ENCODE data around the gene ABCD4. TPM values are rescaled to one million over a fixed set of nuclear protein-coding genes. Genes with fewer than 3 reads are reported as not detected.

ABCD4 gene
- polyA plus RNA-seq, 1 donor (not counting 4 experiments of a cell fraction or from before 2014, with no cell fraction given): 12.9 TPM

- Histone ChIP-seq H4K20me1 (ENCODE audit: control insufficient read depth, extremely low read depth, insufficient read depth, low read length) (no peaks in the 10 kb centered on the region), H3K4me2 (ENCODE audit: control insufficient read depth, extremely low read depth, insufficient read depth, low read depth, low read length) (peak overlapping the region; percentile 16)
These were observed 62.6 kb downstream of the ABCD4 start for GRCh38 chr14:74239848-74240793.

DNA sequence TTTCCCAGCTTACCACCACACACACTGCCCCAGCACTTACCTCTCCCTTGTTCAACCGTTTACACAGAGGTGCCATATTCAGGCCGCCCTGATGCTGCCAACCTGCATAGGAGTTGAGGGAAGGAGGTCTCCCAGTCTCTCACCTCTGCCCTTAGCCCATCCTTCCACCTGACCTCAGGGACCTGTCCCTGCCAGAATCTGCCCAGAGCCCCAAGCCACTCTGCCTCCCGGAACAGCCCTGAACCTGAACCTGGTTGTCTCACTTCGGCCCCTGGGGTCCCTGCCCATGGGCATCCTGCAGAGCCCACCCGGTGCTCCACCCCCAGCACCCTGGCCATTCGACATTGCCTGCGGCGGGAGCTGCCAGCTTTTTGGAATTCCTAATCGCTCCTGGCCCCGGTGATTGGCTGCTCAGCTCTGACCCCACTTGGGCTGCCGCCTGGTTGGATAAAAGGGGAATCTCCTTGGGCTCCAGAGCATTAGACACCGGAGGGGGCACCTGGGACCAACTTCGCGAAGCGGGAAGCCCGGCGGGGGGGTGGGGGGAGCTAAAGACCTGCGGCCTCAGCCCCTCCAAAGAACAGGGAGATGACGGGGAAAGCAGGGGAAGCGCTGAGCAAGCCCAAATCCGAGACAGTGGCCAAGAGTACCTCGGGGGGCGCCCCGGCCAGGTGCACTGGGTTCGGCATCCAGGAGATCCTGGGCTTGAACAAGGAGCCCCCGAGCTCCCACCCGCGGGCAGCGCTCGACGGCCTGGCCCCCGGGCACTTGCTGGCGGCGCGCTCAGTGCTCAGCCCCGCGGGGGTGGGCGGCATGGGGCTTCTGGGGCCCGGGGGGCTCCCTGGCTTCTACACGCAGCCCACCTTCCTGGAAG lies 63.5 kb downstream of the ABCD4 start, which contains the start of gene VSX2:
TSS of gene VSX2 (plus strand) at position 476 of the 874 bp plus-strand sequence. CDS start at position 589, 113 bp downstream.
- H3K4me3 ChIP-seq (ENCODE audit: control insufficient read depth in 2 of 3, extremely low read depth in 1 of 3, insufficient read depth in 2 of 3, low read depth in 1 of 3, low read length in 3 of 3): no peak within 1 kb of the TSS
- dilution Hi-C loops (cut with MboI; ENCODE audit: extremely low pct_ligation_motif_present, low sequenced_read_pairs): no loop called here

More at GRCh38 chr14:74239848-74240793, 62.6 kb downstream of the ABCD4 start:
- FAIRE-seq (no peak), DNase-seq (ENCODE audit: low read depth, low spot score) (no peak)
- Histone ChIP-seq H3K27me3 (ENCODE audit: control insufficient read depth, extremely low read depth, insufficient read depth, low read length) (peaks cover 81% of the 10 kb centered on the region), H3K4me3 (ENCODE audit: control insufficient read depth in 2 of 3, extremely low read depth in 1 of 3, insufficient read depth in 2 of 3, low read depth in 1 of 3, low read length in 3 of 3) (peak overlapping the region in 1 of 3 experiments; percentile 13), H3K4me1 (ENCODE audit: control insufficient read depth, extremely low read depth, insufficient read depth, low read length) (peaks cover 4% of the 10 kb centered on the region), H3K9me1 (ENCODE audit: control insufficient read depth, extremely low read depth, insufficient read depth, low read length) (no peaks in the 10 kb centered on the region), H2AFZ (ENCODE audit: control insufficient read depth, low read length) (no peak overlapping the region), H3K36me3 (ENCODE audit: control insufficient read depth in 2 of 2, extremely low read depth in 1 of 2, insufficient read depth in 2 of 2, low read length in 2 of 2) (no peaks in the 10 kb centered on the region), H3K27ac (ENCODE audit: control insufficient read depth, insufficient read depth, low read length) (no peak overlapping the region), H3K79me2 (ENCODE audit: control insufficient read depth, insufficient read depth, low read length) (no peaks in the 10 kb centered on the region), H3K9me3 (ENCODE audit: control insufficient read depth, low read depth, low read length) (no peaks in the 10 kb centered on the region), H3K9ac (ENCODE audit: control insufficient read depth, extremely low read depth, insufficient read depth, low read length) (no peak overlapping the region)
- dilution Hi-C loops (cut with MboI; ENCODE audit: extremely low pct_ligation_motif_present, low sequenced_read_pairs): no loop called here
- peak; percentile 99 for TF ChIP-seq EZH2 (IDR thresholded peaks at IDR 0.05; ENCODE audit: low read length)
- TF ChIP-seq, protein P1, sequence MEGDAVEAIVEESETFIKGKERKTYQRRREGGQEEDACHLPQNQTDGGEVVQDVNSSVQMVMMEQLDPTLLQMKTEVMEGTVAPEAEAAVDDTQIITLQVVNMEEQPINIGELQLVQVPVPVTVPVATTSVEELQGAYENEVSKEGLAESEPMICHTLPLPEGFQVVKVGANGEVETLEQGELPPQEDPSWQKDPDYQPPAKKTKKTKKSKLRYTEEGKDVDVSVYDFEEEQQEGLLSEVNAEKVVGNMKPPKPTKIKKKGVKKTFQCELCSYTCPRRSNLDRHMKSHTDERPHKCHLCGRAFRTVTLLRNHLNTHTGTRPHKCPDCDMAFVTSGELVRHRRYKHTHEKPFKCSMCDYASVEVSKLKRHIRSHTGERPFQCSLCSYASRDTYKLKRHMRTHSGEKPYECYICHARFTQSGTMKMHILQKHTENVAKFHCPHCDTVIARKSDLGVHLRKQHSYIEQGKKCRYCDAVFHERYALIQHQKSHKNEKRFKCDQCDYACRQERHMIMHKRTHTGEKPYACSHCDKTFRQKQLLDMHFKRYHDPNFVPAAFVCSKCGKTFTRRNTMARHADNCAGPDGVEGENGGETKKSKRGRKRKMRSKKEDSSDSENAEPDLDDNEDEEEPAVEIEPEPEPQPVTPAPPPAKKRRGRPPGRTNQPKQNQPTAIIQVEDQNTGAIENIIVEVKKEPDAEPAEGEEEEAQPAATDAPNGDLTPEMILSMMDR (optimal IDR thresholded peaks at IDR 0.05 in 1 of 3, IDR thresholded peaks at IDR 0.05 in 1 of 3, conservative IDR thresholded peaks at IDR 0.05 in 1 of 3; ENCODE audit: extremely low read depth in 1 of 3, insufficient read depth in 2 of 3, low read length in 3 of 3): no peak

More for the DNA sequence above, 63.5 kb downstream of the ABCD4 start, which contains the start of gene VSX2:
- no peak within 1 kb of the TSS for H2AFZ ChIP-seq (ENCODE audit: control insufficient read depth, low read length)
- no peaks in the 10 kb centered on the region for H3K9me3 ChIP-seq (ENCODE audit: control insufficient read depth, low read depth, low read length)
- no peak within 1 kb of the TSS for H3K4me2 ChIP-seq (ENCODE audit: control insufficient read depth, extremely low read depth, insufficient read depth, low read depth, low read length)
- DNase-seq (ENCODE audit: low read depth, low spot score) (no peak), FAIRE-seq (no peak)
- TF ChIP-seq EZH2 (IDR thresholded peaks at IDR 0.05; ENCODE audit: low read length): peak; percentile 62
- TF ChIP-seq, protein P1 (optimal IDR thresholded peaks at IDR 0.05 in 1 of 3, IDR thresholded peaks at IDR 0.05 in 1 of 3, conservative IDR thresholded peaks at IDR 0.05 in 1 of 3; ENCODE audit: extremely low read depth in 1 of 3, insufficient read depth in 2 of 3, low read length in 3 of 3): no peak
- no peaks in the 10 kb centered on the region for H3K9me1 ChIP-seq (ENCODE audit: control insufficient read depth, extremely low read depth, insufficient read depth, low read length)
- H3K79me2 ChIP-seq (ENCODE audit: control insufficient read depth, insufficient read depth, low read length): no peaks in the 10 kb centered on the region
- H3K4me1 ChIP-seq (ENCODE audit: control insufficient read depth, extremely low read depth, insufficient read depth, low read length): peaks cover 4% of the 10 kb centered on the region
- no peaks in the 10 kb centered on the region for H3K36me3 ChIP-seq (ENCODE audit: control insufficient read depth in 2 of 2, extremely low read depth in 1 of 2, insufficient read depth in 2 of 2, low read length in 2 of 2)
- H3K27ac ChIP-seq (ENCODE audit: control insufficient read depth, insufficient read depth, low read length): no peak within 1 kb of the TSS
- H4K20me1 ChIP-seq (ENCODE audit: control insufficient read depth, extremely low read depth, insufficient read depth, low read length): no peaks in the 10 kb centered on the region
- H3K27me3 ChIP-seq (ENCODE audit: control insufficient read depth, extremely low read depth, insufficient read depth, low read length): peaks cover 77% of the 10 kb centered on the region
- no peak within 1 kb of the TSS for H3K9ac ChIP-seq (ENCODE audit: control insufficient read depth, extremely low read depth, insufficient read depth, low read length)
